Right lobe of liver (tissue), 6 donors: ENCODE measurements around the gene PIGS. TPM values are rescaled to one million over a fixed set of nuclear protein-coding genes. Genes with fewer than 3 reads are reported as not detected.
"Not testable (repeated sequence)": the region's sequence is repeated elsewhere in the genome, so short reads cannot be mapped to it uniquely, and the experiment has no call there.

ENCODE experiments used
- ATAC-seq, 4 donors: fragments of 200-7000 bp; cut with Tn5 transposase; one replicate each; pipeline ENCODE4 v1.9.1; 2020; ENCODE audit warnings: mild to moderate bottlenecking in 4 of 4, moderate library complexity in 4 of 4
- DNase-seq, 3 donors: peaks; one replicate each; pipeline ENCODE4 v3.0.0-alpha.2; 2020
- H3K27ac ChIP-seq, 3 donors: fragments of 200-600 bp; one replicate each; pipeline ENCODE4 v1.8.0; 2022
- H3K27me3 ChIP-seq, 2 donors: fragments of 200-600 bp; one replicate each; pipeline ENCODE4 v1.8.0; 2022
- H3K36me3 ChIP-seq, 4 donors: fragments of 200-600 bp; sonication (generic) in 1 of 4; one replicate each; pipeline versions ENCODE4 v1.5.1 to v1.8.0; 2017 to 2022; ENCODE audit warnings: control low read depth in 1 of 4
- H3K4me1 ChIP-seq, 4 donors: fragments of 200-600 bp; sonication (generic) in 1 of 4; one replicate each; pipeline versions ENCODE4 v1.5.1 to v1.8.0; 2017 to 2022; ENCODE audit warnings: control low read depth in 1 of 4
- H3K4me3 ChIP-seq, 3 donors: fragments of 200-600 bp; one replicate each; pipeline ENCODE4 v1.8.0; 2022
- H3K9me3 ChIP-seq, 4 donors: fragments of 200-600 bp; sonication (generic) in 1 of 4; one replicate each; pipeline versions ENCODE4 v1.5.1 to v1.8.0; 2017 to 2022; ENCODE audit warnings: control low read depth in 1 of 4
- CTCF ChIP-seq, 4 donors: fragments of 200-600 bp in 3 of 4; fragments of 450-650 bp in 1 of 4; IDR thresholded peaks; one replicate each; pipeline versions ENCODE4 v1.5.1 to v1.8.0; 2016 to 2022; ENCODE audit warnings: antibody characterized with exemption in 4 of 4, mild to moderate bottlenecking in 2 of 4
- POLR2A ChIP-seq: fragments of 450-650 bp; IDR thresholded peaks from one replicate; pipeline ENCODE4 v1.6.1; 2017; ENCODE audit warnings: antibody characterized with exemption, mild to moderate bottlenecking
- WGBS: methylation state at CpG from one replicate; pipeline ENCODE4 v1.1.6; 2018; ENCODE audit warnings: low coverage, low lambda C conversion rate; ENCODE audit not compliant: insufficient coverage; ENCODE audit errors: missing lambda C conversion rate; 5-methylcytosine and 5-hydroxymethylcytosine counted together
- intact Hi-C, 2 donors: fragments of 100-400 bp; cut with DNase I; formaldehyde crosslinking; loops; one replicate each; pipeline versions ENCODE4 v1.11.2 to v1.14.1; 2022
- total RNA-seq, 6 experiments: library from RNA; depleted of rRNA in 2 of 6; stranded (reverse); fragments of >200 nt in 2 of 6; fragmentation: NEBNext Ultra II Directional in 3 of 6; extraction: Animal tissue kit (Norgen Biotek cat#: 25700) in 3 of 6; gene quantifications; one replicate each; pipeline versions ENCODE4 v1.1.0 to v1.2.4, GENCODE V29; 2016 to 2023
- donor health status: DM: no; HTN: yes; CAD: no.
- donor health status: DM: no; HTN: no; CAD: no.
- donor health status: DM: no; HTN: no; CAD: no.
- donor health status: DM: no; HTN: yes; CAD: no.
- donor health status: DM: no; HTN: yes; CAD: no.

The PIGS gene
- total RNA-seq, 6 experiments from 2014 or later = 7.2 to 13.8 (median 11.0) TPM

- no peaks in the 10 kb centered on the region for H3K9me3 ChIP-seq
- DNase-seq (no peak), ATAC-seq (no peak)
- no peak for TF ChIP-seq CTCF (IDR thresholded peaks at IDR 0.05)
- no peak for TF ChIP-seq POLR2A
- H3K27me3 ChIP-seq = no peaks in the 10 kb centered on the region
- intact Hi-C loops = no loop called here
- no peaks in the 10 kb centered on the region for H3K4me1 ChIP-seq
- WGBS = 40% methylated on average over 1 of the region's 15 CpGs
- no peak overlapping the region for H3K27ac ChIP-seq
- no peaks in the 10 kb centered on the region for H3K36me3 ChIP-seq
- H3K4me3 ChIP-seq = no peak overlapping the region
Measured at GRCh38 chr17:28523876-28524275, 47.4 kb downstream of the PIGS start.

- no peak overlapping the region for H3K27ac ChIP-seq
- TF ChIP-seq CTCF (IDR thresholded peaks at IDR 0.05) = no peak
- no peak for TF ChIP-seq POLR2A
- DNase-seq (no peak), ATAC-seq (no peak)
- no peaks in the 10 kb centered on the region for H3K27me3 ChIP-seq
- H3K4me3 ChIP-seq = no peak overlapping the region
- no peaks in the 10 kb centered on the region for H3K4me1 ChIP-seq
- no peaks in the 10 kb centered on the region for H3K36me3 ChIP-seq
- H3K9me3 ChIP-seq = no peaks in the 10 kb centered on the region
- intact Hi-C loops = no loop called here
- WGBS = no CpG with 5 or more reads among the region's 6 CpGs
Measured at GRCh38 chr17:28523186-28523585, 48.1 kb downstream of the PIGS start.

- H3K4me3 ChIP-seq, ATAC-seq, intact Hi-C loops, H3K9me3 ChIP-seq, H3K4me1 ChIP-seq, DNase-seq, H3K27ac ChIP-seq, H3K27me3 ChIP-seq, H3K36me3 ChIP-seq: not testable (repeated sequence)
- WGBS = 66% methylated on average over 2 of the region's 4 CpGs
Measured at GRCh38 chr17:28522281-28522680, 49.0 kb downstream of the PIGS start.

- WGBS = no CpG with 5 or more reads among the region's 21 CpGs
- DNase-seq = no peak
- H3K4me3 ChIP-seq = no peak overlapping the region
- H3K27me3 ChIP-seq = no peaks in the 10 kb centered on the region
- no peaks in the 10 kb centered on the region for H3K4me1 ChIP-seq
- H3K36me3 ChIP-seq = no peaks in the 10 kb centered on the region
- no peak overlapping the region for H3K27ac ChIP-seq
- no peaks in the 10 kb centered on the region for H3K9me3 ChIP-seq
- TF ChIP-seq CTCF (IDR thresholded peaks at IDR 0.05) (no peak), POLR2A (no peak)
- intact Hi-C loops = no loop called here
- ATAC-seq = no peak
Measured at GRCh38 chr17:28521311-28522085, 49.8 kb downstream of the PIGS start.

GRCh38 chr17:28520687-28521086 lies 50.6 kb downstream of the PIGS start:
- H3K4me3 ChIP-seq = no peak overlapping the region
- no peaks in the 10 kb centered on the region for H3K36me3 ChIP-seq
- H3K27ac ChIP-seq = no peak overlapping the region
- no peaks in the 10 kb centered on the region for H3K4me1 ChIP-seq
- no CpG with 5 or more reads among the region's 6 CpGs for WGBS
- DNase-seq (no peak), ATAC-seq (no peak)
- TF ChIP-seq POLR2A (no peak), CTCF (IDR thresholded peaks at IDR 0.05) (no peak)
- intact Hi-C loops = no loop called here
- H3K9me3 ChIP-seq = no peaks in the 10 kb centered on the region
- no peaks in the 10 kb centered on the region for H3K27me3 ChIP-seq
